Upper lobe of right lung (tissue), 1 donor: Measurements from ENCODE around the gene CDC42BPG. TPM values are rescaled to one million over a fixed set of nuclear protein-coding genes. Genes with fewer than 3 reads are reported as not detected.
A peak's percentile ranks its signal among the peaks of the same experiment; 100 is the strongest.

Source experiments
- ATAC-seq: fragments of 200-7000 bp; cut with Tn5 transposase; one replicate; pipeline ENCODE4 v1.9.1; 2020; ENCODE audit warnings: mild to moderate bottlenecking, moderate library complexity
- DNase-seq: peaks from one replicate; pipeline ENCODE4 v3.0.0-alpha.2; 2020
- H3K27ac ChIP-seq: fragments of 200-600 bp; one replicate; pipeline ENCODE4 v1.8.0; 2022
- H3K27me3 ChIP-seq: fragments of 200-600 bp; one replicate; pipeline ENCODE4 v1.8.0; 2022; ENCODE audit warnings: mild to moderate bottlenecking
- H3K36me3 ChIP-seq: fragments of 200-600 bp; one replicate; pipeline ENCODE4 v1.8.0; 2022
- H3K4me1 ChIP-seq: fragments of 200-600 bp; one replicate; pipeline ENCODE4 v1.8.0; 2022
- H3K4me3 ChIP-seq: fragments of 200-600 bp; one replicate; pipeline ENCODE4 v1.8.0; 2022; ENCODE audit warnings: mild to moderate bottlenecking
- H3K9me3 ChIP-seq: fragments of 200-600 bp; one replicate; pipeline ENCODE4 v1.8.0; 2022
- intact Hi-C: fragments of 100-400 bp; cut with DNase I; formaldehyde crosslinking; loops from one replicate; pipeline ENCODE4 v1.11.0; 2022
- total RNA-seq: library from RNA; stranded (reverse); fragmentation: NEBNext Ultra II Directional; extraction: Animal tissue kit (Norgen Biotek cat#: 25700); gene quantifications from one replicate; pipeline ENCODE4 v1.2.1, GENCODE V29; 2021
- TF ChIP-seq, protein P1 (sequence below): fragments of 200-600 bp; IDR thresholded peaks from one replicate; pipeline ENCODE4 v1.8.0; 2022; ENCODE audit warnings: antibody characterized with exemption
- donor health status: DM: no; HTN: yes; CAD: no; lungs with severe emphysema.

The CDC42BPG gene
- total RNA-seq, 1 donor from 2014 or later: 20.9 TPM

- Histone ChIP-seq H3K27ac (peak overlapping the region; percentile 72), H3K9me3 (no peaks in the 10 kb centered on the region), H3K4me3 (peak overlapping the region; percentile 57), H3K36me3 (peaks cover 33% of the 10 kb centered on the region), H3K27me3 (no peaks in the 10 kb centered on the region), H3K4me1 (peaks cover 20% of the 10 kb centered on the region)
- DNase-seq: no peak
- TF ChIP-seq, protein P1, sequence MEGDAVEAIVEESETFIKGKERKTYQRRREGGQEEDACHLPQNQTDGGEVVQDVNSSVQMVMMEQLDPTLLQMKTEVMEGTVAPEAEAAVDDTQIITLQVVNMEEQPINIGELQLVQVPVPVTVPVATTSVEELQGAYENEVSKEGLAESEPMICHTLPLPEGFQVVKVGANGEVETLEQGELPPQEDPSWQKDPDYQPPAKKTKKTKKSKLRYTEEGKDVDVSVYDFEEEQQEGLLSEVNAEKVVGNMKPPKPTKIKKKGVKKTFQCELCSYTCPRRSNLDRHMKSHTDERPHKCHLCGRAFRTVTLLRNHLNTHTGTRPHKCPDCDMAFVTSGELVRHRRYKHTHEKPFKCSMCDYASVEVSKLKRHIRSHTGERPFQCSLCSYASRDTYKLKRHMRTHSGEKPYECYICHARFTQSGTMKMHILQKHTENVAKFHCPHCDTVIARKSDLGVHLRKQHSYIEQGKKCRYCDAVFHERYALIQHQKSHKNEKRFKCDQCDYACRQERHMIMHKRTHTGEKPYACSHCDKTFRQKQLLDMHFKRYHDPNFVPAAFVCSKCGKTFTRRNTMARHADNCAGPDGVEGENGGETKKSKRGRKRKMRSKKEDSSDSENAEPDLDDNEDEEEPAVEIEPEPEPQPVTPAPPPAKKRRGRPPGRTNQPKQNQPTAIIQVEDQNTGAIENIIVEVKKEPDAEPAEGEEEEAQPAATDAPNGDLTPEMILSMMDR: no peak
- no peak for ATAC-seq
- intact Hi-C loops: no loop called here
Measured at GRCh38 chr11:64801561-64802369, 42.7 kb downstream of the CDC42BPG start.

DNA sequence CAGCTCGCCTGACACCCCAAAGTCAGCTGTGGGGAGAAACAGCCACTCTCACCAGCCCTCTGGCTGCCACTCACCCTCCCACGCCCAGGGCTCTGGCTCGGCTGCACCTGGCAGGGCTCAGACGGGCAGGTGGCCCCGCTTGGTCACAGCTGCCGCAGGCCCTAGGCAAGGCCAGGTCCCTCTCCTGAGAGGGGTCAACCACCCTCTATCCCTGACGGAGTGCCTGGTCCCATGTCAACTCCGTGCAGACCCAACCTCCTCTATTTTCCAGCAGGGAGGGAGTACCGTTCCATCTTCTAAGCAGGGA is 43.3 kb downstream of the CDC42BPG start:
- TF ChIP-seq, protein P1: no peak
- intact Hi-C loops: no loop called here
- DNase-seq (no peak), ATAC-seq (no peak)
- Histone ChIP-seq H3K4me3 (peak overlapping the region; percentile 57), H3K9me3 (no peaks in the 10 kb centered on the region), H3K27me3 (no peaks in the 10 kb centered on the region), H3K36me3 (peaks cover 32% of the 10 kb centered on the region), H3K27ac (peak overlapping the region; percentile 72), H3K4me1 (peaks cover 20% of the 10 kb centered on the region)

GRCh38 chr11:64800303-64801157 is 43.9 kb downstream of the CDC42BPG start:
- intact Hi-C loops: no loop called here
- DNase-seq (no peak), ATAC-seq (no peak)
- H3K4me1 ChIP-seq: peaks cover 20% of the 10 kb centered on the region
- no peak overlapping the region for H3K4me3 ChIP-seq
- peaks cover 26% of the 10 kb centered on the region for H3K36me3 ChIP-seq
- no peaks in the 10 kb centered on the region for H3K27me3 ChIP-seq
- H3K9me3 ChIP-seq: no peaks in the 10 kb centered on the region
- TF ChIP-seq, protein P1: no peak
- peak overlapping the region; percentile 72 for H3K27ac ChIP-seq

DNA sequence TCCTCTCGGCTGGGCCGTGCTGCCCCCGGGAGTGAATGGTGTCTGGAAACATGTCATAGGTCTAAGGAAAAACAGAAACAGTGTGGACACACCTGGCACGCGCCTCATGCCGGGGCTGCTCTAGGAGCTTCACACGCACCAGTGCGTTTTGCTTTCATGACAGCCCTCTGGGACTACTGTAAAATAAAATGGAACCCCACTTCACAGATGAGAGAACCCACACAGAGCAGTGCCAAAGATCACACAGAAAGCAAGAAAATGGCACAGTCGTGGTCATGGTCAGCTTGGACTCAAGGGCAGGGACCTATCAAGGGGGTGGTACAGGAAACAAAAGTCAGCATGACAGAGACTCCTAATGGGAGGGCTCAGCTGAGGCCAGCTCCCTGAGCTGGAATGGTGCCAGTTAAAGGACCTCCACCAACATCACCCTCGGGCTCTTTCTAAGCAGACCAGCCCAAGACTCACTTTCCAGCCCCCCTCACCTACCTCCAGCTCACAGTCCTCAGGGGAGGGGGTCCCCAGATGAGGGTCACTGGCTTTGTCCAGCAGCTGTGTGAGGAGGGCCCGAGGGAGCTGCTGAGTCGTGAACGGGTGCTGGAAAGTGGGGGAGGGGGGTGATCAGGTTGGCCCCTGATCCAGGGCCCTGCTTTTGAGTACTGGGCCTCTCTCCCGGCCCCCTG is 44.7 kb downstream of the CDC42BPG start:
- H3K4me3 ChIP-seq: no peak overlapping the region
- TF ChIP-seq, protein P1: no peak
- peaks cover 23% of the 10 kb centered on the region for H3K36me3 ChIP-seq
- no peak for DNase-seq
- peaks cover 20% of the 10 kb centered on the region for H3K4me1 ChIP-seq
- H3K9me3 ChIP-seq: no peaks in the 10 kb centered on the region
- peak overlapping the region; percentile 2 for H3K27ac ChIP-seq
- H3K27me3 ChIP-seq: no peaks in the 10 kb centered on the region
- intact Hi-C loops: no loop called here
- no peak for ATAC-seq

- intact Hi-C loops: no loop called here
- peaks cover 17% of the 10 kb centered on the region for H3K4me1 ChIP-seq
- no peak overlapping the region for H3K4me3 ChIP-seq
- no peak for ATAC-seq
- no peaks in the 10 kb centered on the region for H3K27me3 ChIP-seq
- no peak overlapping the region for H3K27ac ChIP-seq
- no peak for DNase-seq
- TF ChIP-seq, protein P1: no peak
- H3K36me3 ChIP-seq: peaks cover 18% of the 10 kb centered on the region
- H3K9me3 ChIP-seq: no peaks in the 10 kb centered on the region
Measured at GRCh38 chr11:64799256-64799622, 45.2 kb downstream of the CDC42BPG start.
